Fibroblast of the aortic adventitia (primary cell): Measurements from ENCODE around the gene CCDC71. TPM values are rescaled to one million over a fixed set of nuclear protein-coding genes. Genes with fewer than 3 reads are reported as not detected.
A peak's percentile ranks its signal among the peaks of the same experiment; 100 is the strongest.

ENCODE experiments used
- DNase-seq: peaks from one replicate; pipeline ENCODE4 v3.0.0-alpha.2; 2010; ENCODE audit warnings: low read depth
- H3K4me3 ChIP-seq: 2 replicates; pipeline ENCODE4 v1.5.1; 2011; ENCODE audit warnings: low read depth, mild to moderate bottlenecking, control low read depth, low read length, moderate library complexity
- total RNA-seq: library from RNA; depleted of rRNA; stranded (reverse); fragments of >200 nt; gene quantifications from 2 replicates; pipeline ENCODE4 v1.2.3, GENCODE V29; 2012; ENCODE audit warnings: low replicate concordance
- TF ChIP-seq, protein P1 (sequence below): IDR thresholded peaks from 2 replicates; pipeline ENCODE4 v1.5.1; 2011; ENCODE audit warnings: mild to moderate bottlenecking, low read length, control low read depth, inconsistent platforms; ENCODE audit not compliant: insufficient read depth

The CCDC71 gene
- total RNA-seq, 1 donor: 22.7 TPM

DNA sequence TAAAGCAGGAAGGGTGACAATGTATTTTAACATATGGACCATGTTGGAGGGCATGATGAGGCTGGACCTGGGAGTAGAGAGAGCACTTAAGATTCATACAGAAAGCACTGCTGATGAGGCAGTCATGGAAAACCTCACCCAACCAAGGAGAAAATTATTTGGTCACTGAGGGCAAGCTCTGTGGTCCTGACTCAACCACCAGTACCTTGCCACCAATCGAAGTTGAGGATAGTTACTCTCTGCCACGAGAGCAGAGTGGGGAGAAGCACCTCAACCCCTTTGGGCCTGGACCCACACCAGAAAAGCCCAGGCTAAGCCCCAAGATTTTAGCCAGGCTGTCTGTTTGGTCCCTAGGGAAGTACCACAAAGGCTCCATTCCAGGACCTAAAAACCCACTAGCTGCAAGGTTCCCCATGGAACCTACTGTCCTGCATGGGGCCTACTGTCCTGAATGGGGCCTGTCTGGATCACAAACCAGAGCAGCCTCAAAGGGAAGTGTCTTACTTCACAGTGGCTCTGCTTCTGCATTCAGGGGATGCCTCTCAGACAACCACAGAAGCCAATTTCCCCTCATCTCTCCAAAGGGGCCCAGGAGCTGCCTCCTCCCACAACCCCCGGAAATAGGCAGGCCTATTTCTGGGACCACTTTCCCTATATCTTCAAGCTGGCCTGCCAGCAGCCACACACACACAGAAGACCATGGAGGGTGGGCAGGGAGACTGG, 4.2 kb downstream of the CCDC71 start:
- TF ChIP-seq, protein P1, sequence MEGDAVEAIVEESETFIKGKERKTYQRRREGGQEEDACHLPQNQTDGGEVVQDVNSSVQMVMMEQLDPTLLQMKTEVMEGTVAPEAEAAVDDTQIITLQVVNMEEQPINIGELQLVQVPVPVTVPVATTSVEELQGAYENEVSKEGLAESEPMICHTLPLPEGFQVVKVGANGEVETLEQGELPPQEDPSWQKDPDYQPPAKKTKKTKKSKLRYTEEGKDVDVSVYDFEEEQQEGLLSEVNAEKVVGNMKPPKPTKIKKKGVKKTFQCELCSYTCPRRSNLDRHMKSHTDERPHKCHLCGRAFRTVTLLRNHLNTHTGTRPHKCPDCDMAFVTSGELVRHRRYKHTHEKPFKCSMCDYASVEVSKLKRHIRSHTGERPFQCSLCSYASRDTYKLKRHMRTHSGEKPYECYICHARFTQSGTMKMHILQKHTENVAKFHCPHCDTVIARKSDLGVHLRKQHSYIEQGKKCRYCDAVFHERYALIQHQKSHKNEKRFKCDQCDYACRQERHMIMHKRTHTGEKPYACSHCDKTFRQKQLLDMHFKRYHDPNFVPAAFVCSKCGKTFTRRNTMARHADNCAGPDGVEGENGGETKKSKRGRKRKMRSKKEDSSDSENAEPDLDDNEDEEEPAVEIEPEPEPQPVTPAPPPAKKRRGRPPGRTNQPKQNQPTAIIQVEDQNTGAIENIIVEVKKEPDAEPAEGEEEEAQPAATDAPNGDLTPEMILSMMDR: no peak
- DNase-seq: no peak
- no peak overlapping the region for H3K4me3 ChIP-seq

DNA sequence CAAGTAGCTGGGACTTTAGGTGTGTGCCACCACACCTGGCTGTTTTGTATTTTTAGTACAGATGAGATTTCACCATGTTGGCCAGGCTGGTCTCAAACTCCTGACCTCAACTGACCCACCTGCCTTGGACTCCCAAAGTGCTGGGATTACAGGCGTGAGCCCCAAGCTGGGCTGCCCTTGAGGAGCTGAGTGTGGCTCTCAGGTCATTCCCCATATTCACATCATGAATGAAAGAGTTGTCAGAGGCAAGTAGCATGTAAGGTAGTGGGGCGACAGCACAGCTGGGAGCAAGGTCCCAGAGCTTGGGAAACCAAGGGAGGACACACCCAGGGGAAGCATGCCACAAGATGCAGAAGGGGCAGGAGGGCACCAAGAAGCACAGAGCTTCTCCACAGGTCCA, 4.9 kb downstream of the CCDC71 start:
- H3K4me3 ChIP-seq: no peak overlapping the region
- DNase-seq: no peak
- TF ChIP-seq, protein P1: no peak

DNA sequence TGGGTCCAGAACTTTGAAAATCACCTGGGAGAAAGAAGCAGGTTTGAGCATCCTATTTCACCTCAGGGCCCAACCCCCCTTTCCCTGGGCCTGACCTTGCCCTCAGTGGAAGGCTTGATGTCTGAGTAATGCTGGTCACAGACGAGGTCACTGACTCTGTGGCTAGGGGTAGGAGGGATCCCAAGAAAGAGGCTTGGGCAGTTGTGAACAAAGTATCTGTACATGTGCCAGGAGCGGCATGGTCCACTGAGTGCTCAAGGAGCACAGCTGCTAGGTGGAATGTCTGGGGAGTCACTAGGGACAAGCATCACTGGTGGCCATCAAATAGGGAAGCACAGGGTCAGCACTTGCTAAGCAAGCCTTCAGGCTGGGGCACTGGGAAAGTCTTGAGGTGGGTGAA, 7.3 kb downstream of the CCDC71 start:
- TF ChIP-seq, protein P1: no peak
- no peak for DNase-seq
- H3K4me3 ChIP-seq: no peak overlapping the region

DNA sequence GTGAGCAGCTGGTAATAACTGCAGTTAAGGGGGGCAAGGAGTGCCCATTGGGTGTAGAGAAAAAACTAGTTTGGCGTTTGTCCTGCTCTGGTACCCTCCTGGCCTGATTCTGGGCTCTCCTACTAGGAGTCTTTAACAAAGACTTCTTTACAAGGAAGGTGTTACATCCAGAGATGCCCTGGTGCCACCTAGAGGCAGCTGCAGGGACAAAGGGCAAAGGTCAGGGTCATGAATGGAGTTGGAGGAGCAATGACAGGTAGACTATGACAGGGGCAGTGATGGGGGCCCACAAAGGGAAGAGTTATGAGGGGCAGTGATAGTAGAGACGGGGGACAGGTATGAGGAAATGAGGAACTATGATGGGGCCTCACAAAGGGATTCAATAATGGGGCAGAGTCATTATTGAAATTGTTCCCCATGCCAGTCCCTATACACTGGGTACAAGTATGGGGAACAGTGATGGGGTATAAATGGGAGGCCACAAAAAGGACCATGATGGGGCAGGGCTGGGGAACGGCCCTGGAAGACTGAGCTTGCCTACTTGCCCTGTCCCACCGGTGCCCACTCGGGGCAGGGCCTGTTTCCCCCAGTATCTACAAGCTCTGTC, 7.9 kb downstream of the CCDC71 start:
- no peak overlapping the region for H3K4me3 ChIP-seq
- peak; percentile 16 for DNase-seq
- TF ChIP-seq, protein P1: peak; percentile 43

DNA sequence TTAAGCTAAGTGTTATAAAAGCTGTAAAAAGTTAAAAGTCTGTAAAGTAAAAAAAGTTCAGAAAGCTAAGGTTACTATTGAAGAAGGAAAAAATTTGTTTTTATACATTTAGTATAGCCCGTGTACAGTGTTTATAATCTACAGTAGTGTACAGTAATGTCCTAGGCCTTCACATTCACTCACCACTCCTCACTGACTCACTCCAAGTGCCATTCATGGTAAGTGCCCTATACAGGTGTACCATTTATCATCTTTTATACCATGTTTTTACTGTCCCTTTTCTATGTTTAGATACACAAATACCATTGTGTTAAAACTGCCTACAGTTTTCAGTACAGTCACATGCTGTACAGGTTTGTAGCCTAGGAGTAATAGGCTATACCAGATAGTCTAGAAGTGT, 8.8 kb downstream of the CCDC71 start:
- no peak for DNase-seq
- TF ChIP-seq, protein P1: no peak
- no peak overlapping the region for H3K4me3 ChIP-seq

DNA sequence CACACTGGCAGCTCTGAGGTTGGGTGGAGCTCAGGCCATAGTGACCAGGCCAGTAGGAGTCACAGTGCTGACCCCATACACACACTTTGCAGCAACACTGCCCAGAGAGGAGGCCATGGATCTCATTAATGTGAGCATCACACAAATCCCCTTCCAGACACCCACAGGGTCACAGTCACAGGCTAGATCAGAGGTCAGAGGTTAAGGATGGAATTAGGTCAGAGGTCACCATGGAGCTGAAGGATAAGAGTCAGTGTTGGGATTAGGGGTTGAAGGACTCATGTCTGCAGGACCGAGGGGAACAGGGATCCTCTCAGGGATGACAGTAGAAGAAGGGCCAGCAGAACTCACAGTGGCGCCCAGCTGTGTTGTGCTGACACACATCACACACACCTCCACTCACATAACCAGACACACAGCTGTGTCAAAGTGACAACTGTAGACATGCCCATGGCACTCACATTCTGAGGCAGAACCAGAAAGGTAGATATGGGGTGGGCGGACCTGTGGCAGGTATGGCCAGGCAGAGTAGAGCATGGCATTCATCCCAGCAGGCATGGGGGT, 12.7 kb downstream of the CCDC71 start:
- TF ChIP-seq, protein P1: no peak
- H3K4me3 ChIP-seq: no peak overlapping the region
- DNase-seq: no peak
